Naive thymus-derived CD4-positive, alpha-beta T cell (primary cell): ENCODE results near the gene CLIP2. TPM values are rescaled to one million over a fixed set of nuclear protein-coding genes. Genes with fewer than 3 reads are reported as not detected.

Source experiments
- ATAC-seq: fragments of 150-1000 bp; cut with Tn5 transposase; 2 replicates; pipeline ENCODE4 v1.10.0; 2021; ENCODE audit warnings: mild to moderate bottlenecking, moderate library complexity
- CTCF ChIA-PET: fragments of 350-600 bp; sonication (Branson Sonifier 250); formaldehyde crosslinking; loops from one replicate; lab custom pipeline; 2021; ENCODE audit warnings: antibody characterized with exemption; lab: Charles Lee
- POLR2A ChIA-PET: fragments of 350-600 bp; sonication (Branson Sonifier 250); formaldehyde crosslinking; loops from one replicate; lab custom pipeline; 2021; ENCODE audit warnings: antibody characterized with exemption, inconsistent platforms; lab: Charles Lee
- DNase-seq, 9 donors: peaks; one replicate each; pipeline versions ENCODE4 v3.0.0 to v3.0.0-alpha.2; 2020 to 2022; ENCODE audit warnings: mixed read lengths in 1 of 9
- H3K27ac ChIP-seq: one replicate; pipeline ENCODE4 v1.7.0; 2013; ENCODE audit warnings: mild to moderate bottlenecking, low read depth, low read length, moderate library complexity
- H3K27me3 ChIP-seq, 2 donors: one replicate each; pipeline ENCODE4 v1.7.0; 2013; ENCODE audit warnings: low read length in 2 of 2, mild to moderate bottlenecking in 2 of 2, moderate library complexity in 2 of 2; ENCODE audit not compliant: control insufficient read depth in 2 of 2, insufficient read depth in 2 of 2
- H3K36me3 ChIP-seq, 3 experiments: 1 replicate in 2 of 3; 2 replicates in 1 of 3; pipeline ENCODE4 v1.7.0; 2013; ENCODE audit warnings: low read length in 3 of 3, mild to moderate bottlenecking in 3 of 3, moderate library complexity in 1 of 3; ENCODE audit not compliant: insufficient read depth in 3 of 3, control insufficient read depth in 2 of 3
- H3K4me1 ChIP-seq, 2 donors: one replicate each; pipeline ENCODE4 v1.7.0; 2013; ENCODE audit warnings: low read length in 2 of 2, mild to moderate bottlenecking in 2 of 2, moderate library complexity in 1 of 2; ENCODE audit not compliant: control insufficient read depth in 2 of 2, insufficient read depth in 2 of 2
- H3K4me3 ChIP-seq: 2 replicates; pipeline ENCODE4 v1.7.0; 2013; ENCODE audit warnings: mild to moderate bottlenecking, low read length
- H3K9me3 ChIP-seq, 3 experiments: 1 replicate in 2 of 3; 2 replicates in 1 of 3; pipeline ENCODE4 v1.7.0; 2013; ENCODE audit warnings: low read length in 3 of 3; ENCODE audit not compliant: control insufficient read depth in 2 of 3
- H3K27ac Mint-ChIP-seq, 9 donors: one replicate each; pipeline ENCODE4 v1.8.0; 2020 to 2022; ENCODE audit warnings: mixed read lengths in 9 of 9, mild to moderate bottlenecking in 8 of 9, moderate library complexity in 5 of 9, inconsistent platforms in 2 of 9
- H3K27me3 Mint-ChIP-seq, 5 donors: one replicate each; pipeline ENCODE4 v1.8.0; 2021 to 2022; ENCODE audit warnings: mixed read lengths in 5 of 5, mild to moderate bottlenecking in 1 of 5
- H3K36me3 Mint-ChIP-seq, 5 donors: one replicate each; pipeline ENCODE4 v1.8.0; 2020 to 2022; ENCODE audit warnings: mixed read lengths in 5 of 5, mild to moderate bottlenecking in 3 of 5, inconsistent platforms in 1 of 5
- H3K4me1 Mint-ChIP-seq, 7 donors: one replicate each; pipeline ENCODE4 v1.8.0; 2020 to 2022; ENCODE audit warnings: mixed read lengths in 7 of 7, mild to moderate bottlenecking in 3 of 7, inconsistent platforms in 1 of 7
- H3K4me3 Mint-ChIP-seq, 10 donors: one replicate each; pipeline ENCODE4 v1.8.0; 2020 to 2022; ENCODE audit warnings: mild to moderate bottlenecking in 10 of 10, mixed read lengths in 10 of 10, moderate library complexity in 6 of 10, inconsistent platforms in 2 of 10
- H3K9me3 Mint-ChIP-seq, 11 donors: one replicate each; pipeline ENCODE4 v1.8.0; 2020 to 2022; ENCODE audit warnings: mixed read lengths in 11 of 11, mild to moderate bottlenecking in 4 of 11, inconsistent platforms in 1 of 11, moderate library complexity in 1 of 11
- intact Hi-C, 2 donors: fragments of 100-400 bp; cut with micrococcal nuclease; formaldehyde crosslinking; loops; one replicate each; pipeline ENCODE4 v1.15.1; 2023
- polyA plus RNA-seq, 2 donors: library from polyadenylated mRNA; unstranded; fragments of 300-500 nt; fragmentation: Illumina TruSeq; gene quantifications; one replicate each; pipeline ENCODE4 v1.2.3, GENCODE V29; 2021
- total RNA-seq, 6 experiments: library from RNA in 5 of 6; stranded (reverse) in 5 of 6; gene quantifications; 1 replicate in 5 of 6; 2 replicates in 1 of 6; pipeline ENCODE4 v1.2.3 and lab custom pipeline; 2021 to 2026

CLIP2 gene
- total and polyA plus RNA-seq, 7 experiments from 2014 or later, result 0.02 to 11.4 (median 2.9) TPM

DNA sequence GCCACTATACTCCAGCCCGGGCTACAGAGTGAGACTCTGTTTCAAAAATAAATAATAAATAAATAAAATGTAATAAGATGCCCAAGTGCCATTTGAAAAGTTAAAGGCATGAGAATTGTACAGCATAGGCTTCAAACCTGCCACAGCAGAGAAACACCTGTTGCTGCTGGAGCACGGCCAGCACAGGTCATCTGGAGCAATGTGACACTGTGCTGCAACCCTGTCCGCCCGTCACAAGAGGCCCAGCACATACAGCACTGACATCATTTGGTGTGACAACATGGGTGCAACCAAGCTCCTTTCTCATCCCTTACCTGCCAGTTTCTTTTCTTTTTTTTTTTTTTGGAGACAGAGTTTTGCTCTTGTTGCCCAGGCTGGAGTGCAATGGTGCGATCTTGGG is 36.3 kb upstream of the CLIP2 start:
- ATAC-seq (no peak), DNase-seq (no peak)
- H3K4me1 Mint-ChIP-seq, result peaks cover 0 to 37% (median 27%) of the 10 kb centered on the region in 7 donors
- ChIA-PET CTCF (no interaction called here), POLR2A (interaction anchor here (1.2 to 1.8 kb wide), 2 partner anchors 10 to 79 kb away, joined by 4 read pairs; partner anchors contain the start of gene EIF4H)
- no peaks in the 10 kb centered on the region for H3K9me3 Mint-ChIP-seq
- H3K36me3 ChIP-seq, result peaks cover 0 to 42% (median 0%) of the 10 kb centered on the region in 3 experiments
- H3K4me3 Mint-ChIP-seq, result peak overlapping the region; percentile 57 to 97 (median 76)
- peaks cover 0 to 25% (median 9%) of the 10 kb centered on the region in 5 donors for H3K36me3 Mint-ChIP-seq
- no peaks in the 10 kb centered on the region for H3K27me3 ChIP-seq
- H3K4me1 ChIP-seq, result peaks cover 6 to 8% of the 10 kb centered on the region in 2 donors
- H3K27ac Mint-ChIP-seq, result peak overlapping the region in 5 of 9 donors; percentile 16 to 73 (median 32)
- no peaks in the 10 kb centered on the region for H3K9me3 ChIP-seq
- intact Hi-C loops, result loop anchor here (5.0 to 10.0 kb wide), 6 partner anchors 34 to 696 kb away; partner anchors contain the start of genes ABHD11 (in 1 of the 2), BCL7B (in 1 of the 2), CLIP2 (in 1 of the 2) and GTF2I (in 1 of the 2)
- no peaks in the 10 kb centered on the region for H3K27me3 Mint-ChIP-seq
- no peak overlapping the region for H3K4me3 ChIP-seq
- H3K27ac ChIP-seq, result no peak overlapping the region

DNA sequence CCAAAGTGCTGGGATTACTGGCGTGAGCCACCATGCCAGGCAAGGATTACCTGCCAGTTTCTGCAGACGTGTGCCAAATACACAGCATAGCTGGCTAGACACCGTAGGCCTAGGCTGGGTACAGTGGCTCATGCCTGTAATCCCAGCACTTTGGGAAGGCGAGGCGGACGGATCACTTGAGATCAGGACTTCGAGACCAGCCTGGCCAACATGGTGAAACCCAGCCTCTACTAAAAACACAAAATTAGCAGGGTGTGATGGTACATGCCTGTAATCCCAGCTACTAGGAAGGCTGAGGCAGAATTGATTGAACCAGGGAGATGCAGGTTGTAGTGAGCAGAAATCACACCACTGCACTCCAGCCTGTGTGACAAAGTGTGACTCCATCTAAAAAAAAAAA is 35.9 kb upstream of the CLIP2 start:
- Mint-ChIP-seq H3K4me1 (peaks cover 0 to 37% (median 27%) of the 10 kb centered on the region in 7 donors), H3K36me3 (peaks cover 0 to 25% (median 9%) of the 10 kb centered on the region in 5 donors), H3K4me3 (peak overlapping the region; percentile 90 to 97 (median 94)), H3K27me3 (no peaks in the 10 kb centered on the region), H3K9me3 (no peaks in the 10 kb centered on the region), H3K27ac (peak overlapping the region in 8 of 9 donors; percentile 17 to 96 (median 92))
- Histone ChIP-seq H3K27me3 (no peaks in the 10 kb centered on the region), H3K4me1 (peaks cover 6 to 8% of the 10 kb centered on the region in 2 donors), H3K4me3 (peak overlapping the region; percentile 93), H3K36me3 (peaks cover 0 to 38% (median 0%) of the 10 kb centered on the region in 3 experiments), H3K27ac (peak overlapping the region; percentile 90), H3K9me3 (no peaks in the 10 kb centered on the region)
- ATAC-seq (no peak), DNase-seq (no peak)
- intact Hi-C loops, result loop anchor here (5.0 to 10.0 kb wide), 6 partner anchors 34 to 696 kb away; partner anchors contain the start of genes ABHD11 (in 1 of the 2), BCL7B (in 1 of the 2), CLIP2 (in 1 of the 2) and GTF2I (in 1 of the 2)
- CTCF ChIA-PET, result interaction anchor here (0.6 kb wide), 1 partner anchor 693 kb away, joined by 4 read pairs; no protein-coding TSS in a partner anchor
- POLR2A ChIA-PET, result interaction anchor here (1.8 kb wide), 1 partner anchor 79 kb away, joined by 4 read pairs; the partner anchor contains the start of gene EIF4H

GRCh38 chr7:74253835-74254128 is 35.4 kb upstream of the CLIP2 start:
- POLR2A ChIA-PET, result interaction anchor here (1.2 kb wide), 1 partner anchor 79 kb away, joined by 5 read pairs; the partner anchor contains the start of gene EIF4H
- no peak for DNase-seq
- H3K9me3 Mint-ChIP-seq, result no peaks in the 10 kb centered on the region
- peak overlapping the region; percentile 90 for H3K27ac ChIP-seq
- H3K36me3 ChIP-seq, result peaks cover 0 to 33% (median 0%) of the 10 kb centered on the region in 3 experiments
- peak overlapping the region; percentile 93 for H3K4me3 ChIP-seq
- intact Hi-C loops, result loop anchor here (1.0 to 10.0 kb wide), 16 partner anchors 15 to 696 kb away; partner anchors contain the start of genes ABHD11 (in 2 of the 2), CLIP2 (in 2 of the 2), EIF4H (in 2 of the 2) and GTF2I (in 2 of the 2)
- H3K4me3 Mint-ChIP-seq, result peak overlapping the region; percentile 90 to 97 (median 94)
- no peaks in the 10 kb centered on the region for H3K27me3 ChIP-seq
- H3K27ac Mint-ChIP-seq, result peak overlapping the region; percentile 92 to 97 (median 95)
- no peaks in the 10 kb centered on the region for H3K27me3 Mint-ChIP-seq
- H3K4me1 ChIP-seq, result peaks cover 6 to 8% of the 10 kb centered on the region in 2 donors
- no peaks in the 10 kb centered on the region for H3K9me3 ChIP-seq
- peak; percentile 2 for ATAC-seq
- H3K4me1 Mint-ChIP-seq, result peaks cover 0 to 37% (median 27%) of the 10 kb centered on the region in 7 donors
- CTCF ChIA-PET, result interaction anchor here (0.6 kb wide), 1 partner anchor 694 kb away, joined by 4 read pairs; no protein-coding TSS in a partner anchor
- peaks cover 0 to 22% (median 9%) of the 10 kb centered on the region in 5 donors for H3K36me3 Mint-ChIP-seq

- no peaks in the 10 kb centered on the region for H3K27me3 ChIP-seq
- no peaks in the 10 kb centered on the region for H3K9me3 ChIP-seq
- no peaks in the 10 kb centered on the region for H3K9me3 Mint-ChIP-seq
- peaks cover 0 to 28% (median 0%) of the 10 kb centered on the region in 3 experiments for H3K36me3 ChIP-seq
- H3K4me1 Mint-ChIP-seq, result peaks cover 0 to 37% (median 27%) of the 10 kb centered on the region in 7 donors
- H3K4me3 ChIP-seq, result peak within 1 kb of the TSS; percentile 93
- CTCF ChIA-PET, result interaction anchor here (0.5 to 0.6 kb wide), 2 partner anchors 23 to 694 kb away, joined by 3 to 4 read pairs; no protein-coding TSS in a partner anchor
- H3K27me3 Mint-ChIP-seq, result no peaks in the 10 kb centered on the region
- ATAC-seq, result peak; percentile 99
- peak within 1 kb of the TSS; percentile 92 to 97 (median 95) for H3K27ac Mint-ChIP-seq
- POLR2A ChIA-PET, result interaction anchor here (0.7 to 1.2 kb wide), 3 partner anchors 14 to 171 kb away, joined by 3 to 5 read pairs (median 4); partner anchors contain the start of genes EIF4H and LIMK1
- H3K4me3 Mint-ChIP-seq, result peak within 1 kb of the TSS; percentile 90 to 97 (median 94)
- peak within 1 kb of the TSS; percentile 90 for H3K27ac ChIP-seq
- peaks cover 6 to 8% of the 10 kb centered on the region in 2 donors for H3K4me1 ChIP-seq
- H3K36me3 Mint-ChIP-seq, result peaks cover 0 to 18% (median 9%) of the 10 kb centered on the region in 5 donors
- DNase-seq, result peak; percentile 92 to 100 (median 98)
- intact Hi-C loops, result loop anchor here (1.0 to 10.0 kb wide), 16 partner anchors 15 to 697 kb away; partner anchors contain the start of genes ABHD11 (in 2 of the 2), CLIP2 (in 2 of the 2), EIF4H (in 2 of the 2) and GTF2I (in 2 of the 2)
Observed at GRCh38 chr7:74254129-74254857, 34.9 kb upstream of the CLIP2 start, which contains the start of gene RFC2. Gene RFC2, minus strand, starts transcription at chr7:74254399. Its CDS starts 16 bp downstream, at chr7:74254383.

GRCh38 chr7:74254858-74255379 is 34.3 kb upstream of the CLIP2 start:
- peaks cover 0 to 14% (median 9%) of the 10 kb centered on the region in 5 donors for H3K36me3 Mint-ChIP-seq
- peak overlapping the region; percentile 93 for H3K4me3 ChIP-seq
- peak overlapping the region; percentile 90 for H3K27ac ChIP-seq
- intact Hi-C loops, result loop anchor here (1.0 to 10.0 kb wide), 16 partner anchors 14 to 698 kb away; partner anchors contain the start of genes ABHD11 (in 2 of the 2), CLIP2 (in 2 of the 2), EIF4H (in 2 of the 2) and GTF2I (in 2 of the 2)
- ChIA-PET POLR2A (interaction anchor here (0.7 to 1.2 kb wide), 3 partner anchors 14 to 171 kb away, joined by 3 to 5 read pairs (median 4); partner anchors contain the start of genes EIF4H and LIMK1), CTCF (interaction anchor here (0.5 kb wide), 1 partner anchor 24 kb away, joined by 3 read pairs; no protein-coding TSS in a partner anchor)
- peak overlapping the region; percentile 90 to 97 (median 94) for H3K4me3 Mint-ChIP-seq
- peak overlapping the region; percentile 88 to 97 (median 95) for H3K27ac Mint-ChIP-seq
- H3K9me3 Mint-ChIP-seq, result no peaks in the 10 kb centered on the region
- ATAC-seq (no peak), DNase-seq (peak in 1 of 9 donors; percentile 3)
- H3K27me3 ChIP-seq, result no peaks in the 10 kb centered on the region
- no peaks in the 10 kb centered on the region for H3K9me3 ChIP-seq
- H3K36me3 ChIP-seq, result peaks cover 0 to 22% (median 0%) of the 10 kb centered on the region in 3 experiments
- H3K4me1 Mint-ChIP-seq, result peaks cover 0 to 37% (median 23%) of the 10 kb centered on the region in 7 donors
- peaks cover 6 to 8% of the 10 kb centered on the region in 2 donors for H3K4me1 ChIP-seq
- H3K27me3 Mint-ChIP-seq, result no peaks in the 10 kb centered on the region
